MCF 10A (cell line): ENCODE data around the gene GNL1. TPM values are rescaled to one million over a fixed set of nuclear protein-coding genes. Genes with fewer than 3 reads are reported as not detected.

Experiments used
- BruUV-seq: library from RNA; stranded (reverse); fragments of 400-500 nt; replicated peaks from 2 replicates; lab custom pipeline; 2021; lab: Mats Ljungman, UMichigan
- CTCF ChIA-PET: fragments of 300-600 bp; sonication (Branson Sonifier 250); formaldehyde crosslinking; extraction: SDS; loops from one replicate; lab custom pipeline; 2021; ENCODE audit warnings: antibody characterized with exemption, inconsistent platforms; lab: Yijun Ruan, JAX
- POLR2A ChIA-PET: fragments of 300-600, 350-650 bp; sonication (Branson Sonifier 250); formaldehyde crosslinking; extraction: SDS; loops from one replicate; lab custom pipeline; 2020; ENCODE audit warnings: antibody characterized with exemption, inconsistent platforms; lab: Yijun Ruan, JAX
- DNase-seq: peaks from one replicate; pipeline ENCODE4 v3.0.0-alpha.2; 2018; ENCODE audit not compliant: unreplicated experiment
- H3K27ac Mint-ChIP-seq: one replicate; pipeline ENCODE4 v1.8.0; 2022; ENCODE audit warnings: mild to moderate bottlenecking, low read depth, mixed read lengths; ENCODE audit not compliant: unreplicated experiment
- H3K27me3 Mint-ChIP-seq: one replicate; pipeline ENCODE4 v1.8.0; 2022; ENCODE audit warnings: mixed read lengths; ENCODE audit not compliant: insufficient read depth, unreplicated experiment
- H3K36me3 Mint-ChIP-seq: one replicate; pipeline ENCODE4 v1.8.0; 2022; ENCODE audit warnings: mild to moderate bottlenecking, moderate library complexity, mixed read lengths; ENCODE audit not compliant: insufficient read depth, unreplicated experiment
- H3K4me1 Mint-ChIP-seq: one replicate; pipeline ENCODE4 v1.8.0; 2022; ENCODE audit warnings: mixed read lengths; ENCODE audit not compliant: insufficient read depth, unreplicated experiment
- H3K4me3 Mint-ChIP-seq: one replicate; pipeline ENCODE4 v1.8.0; 2022; ENCODE audit warnings: mild to moderate bottlenecking, moderate library complexity, mixed read lengths; ENCODE audit not compliant: unreplicated experiment
- H3K9me3 Mint-ChIP-seq: one replicate; pipeline ENCODE4 v1.8.0; 2022; ENCODE audit warnings: mixed read lengths; ENCODE audit not compliant: unreplicated experiment
- CTCF ChIP-seq: fragments of 200-600 bp; IDR thresholded peaks from one replicate; pipeline ENCODE4 v1.8.0; 2022; ENCODE audit warnings: antibody characterized with exemption, mild to moderate bottlenecking; ENCODE audit not compliant: unreplicated experiment
- intact Hi-C: fragments of 100-400 bp; cut with micrococcal nuclease; formaldehyde crosslinking; loops from 2 replicates; pipeline ENCODE4 v1.14.1; 2022
- total RNA-seq: library from RNA; stranded (reverse); gene quantifications from 2 replicates; pipeline ENCODE4 v1.2.3, GENCODE V29; 2022

Gene GNL1
- total RNA-seq, 1 experiment from 2014 or later: 76.8 TPM

GRCh38 chr6:30541515-30542403 lies 14.5 kb downstream of the GNL1 start:
- Mint-ChIP-seq H3K4me1 (peaks cover 12% of the 10 kb centered on the region), H3K9me3 (no peaks in the 10 kb centered on the region), H3K27me3 (no peaks in the 10 kb centered on the region), H3K4me3 (peak overlapping the region; percentile 15), H3K36me3 (peaks cover 20% of the 10 kb centered on the region), H3K27ac (no peak overlapping the region)
- peak; percentile 92 for TF ChIP-seq CTCF
- no TSS peak for BruUV-seq
- intact Hi-C loops: loop anchor here (5.0 kb wide), 1 partner anchor 181 kb away; the partner anchor contains the start of gene TUBB
- CTCF ChIA-PET: interaction anchor here (0.7 to 9.9 kb wide), 27 partner anchors 11 to 545 kb away, joined by 3 to 229 read pairs (median 5); partner anchors contain the start of genes GNL1 and PRR3
- peak; percentile 74 for DNase-seq
- POLR2A ChIA-PET: interaction anchor here (0.6 to 4.6 kb wide), 18 partner anchors 10 to 546 kb away, joined by 3 to 27 read pairs (median 4); partner anchors contain the start of genes ABCF1, GNL1, MRPS18B and PPP1R10

- Mint-ChIP-seq H3K36me3 (peaks cover 7% of the 10 kb centered on the region), H3K4me3 (no peak overlapping the region), H3K4me1 (peaks cover 12% of the 10 kb centered on the region), H3K9me3 (no peaks in the 10 kb centered on the region), H3K27ac (no peak overlapping the region), H3K27me3 (no peaks in the 10 kb centered on the region)
- no peak for DNase-seq
- CTCF ChIA-PET: interaction anchor here (1.0 to 4.9 kb wide), 2 partner anchors 56 to 79 kb away, joined by 3 to 33 read pairs; no protein-coding TSS in a partner anchor
- POLR2A ChIA-PET: interaction anchor here (0.7 to 1.1 kb wide), 2 partner anchors 14 to 231 kb away, joined by 3 to 4 read pairs; no protein-coding TSS in a partner anchor
- intact Hi-C loops: no loop called here
- no TSS peak for BruUV-seq
- no peak for TF ChIP-seq CTCF
These were observed 18.4 kb downstream of the GNL1 start for GRCh38 chr6:30537931-30538330.

GRCh38 chr6:30533460-30534294 lies 22.6 kb downstream of the GNL1 start:
- no TSS peak for BruUV-seq
- Mint-ChIP-seq H3K36me3 (no peaks in the 10 kb centered on the region), H3K9me3 (no peaks in the 10 kb centered on the region), H3K27me3 (no peaks in the 10 kb centered on the region), H3K27ac (no peak overlapping the region), H3K4me1 (no peaks in the 10 kb centered on the region), H3K4me3 (no peak overlapping the region)
- no peak for TF ChIP-seq CTCF
- DNase-seq: no peak
- ChIA-PET POLR2A (interaction anchor here (1.4 kb wide), 1 partner anchor 22 kb away, joined by 5 read pairs; no protein-coding TSS in a partner anchor), CTCF (interaction anchor here (0.7 to 5.0 kb wide), 8 partner anchors 9 to 342 kb away, joined by 4 to 115 read pairs (median 16); no protein-coding TSS in a partner anchor)
- intact Hi-C loops: no loop called here
